ENCODE measurements around the gene PLEKHG4.

Gene PLEKHG4

DNA sequence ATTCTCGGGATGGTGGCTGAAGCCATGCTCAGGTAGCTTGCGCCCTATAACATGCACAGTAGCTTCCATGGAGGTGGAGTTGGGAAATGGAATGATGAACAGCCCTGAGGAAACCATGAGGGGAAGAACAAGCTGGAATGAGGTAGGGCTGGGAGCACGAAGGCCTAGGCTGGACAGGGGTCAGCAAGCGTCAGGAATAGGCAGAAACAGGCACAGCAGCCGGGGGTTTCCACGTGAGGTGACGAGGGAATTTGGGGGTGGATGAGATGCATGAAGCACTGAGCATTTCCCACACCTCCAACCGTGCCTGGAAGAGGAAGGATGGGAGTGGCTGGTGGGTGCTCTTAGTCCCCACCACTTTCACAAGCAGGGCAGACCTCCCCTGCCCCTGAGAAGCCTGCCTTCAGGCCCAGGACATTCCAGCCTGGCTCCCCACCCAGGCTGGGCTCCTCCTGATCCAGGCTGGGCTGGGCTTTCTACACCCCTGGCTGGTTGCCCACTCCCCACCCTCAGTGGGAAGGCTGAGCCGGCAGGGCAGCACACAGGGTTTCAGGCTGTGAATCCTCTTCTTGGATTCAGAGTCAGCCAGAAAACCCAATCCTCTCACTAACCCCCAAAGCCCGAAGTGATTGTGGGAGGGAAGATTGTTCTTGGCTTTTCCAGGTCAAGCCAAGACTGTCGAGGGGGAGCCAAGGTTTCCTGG, 21.9 kb downstream of the PLEKHG4 start:
- H3K9ac ChIP-seq (ENCODE audit: insufficient read length), result no peak overlapping the region

DNA sequence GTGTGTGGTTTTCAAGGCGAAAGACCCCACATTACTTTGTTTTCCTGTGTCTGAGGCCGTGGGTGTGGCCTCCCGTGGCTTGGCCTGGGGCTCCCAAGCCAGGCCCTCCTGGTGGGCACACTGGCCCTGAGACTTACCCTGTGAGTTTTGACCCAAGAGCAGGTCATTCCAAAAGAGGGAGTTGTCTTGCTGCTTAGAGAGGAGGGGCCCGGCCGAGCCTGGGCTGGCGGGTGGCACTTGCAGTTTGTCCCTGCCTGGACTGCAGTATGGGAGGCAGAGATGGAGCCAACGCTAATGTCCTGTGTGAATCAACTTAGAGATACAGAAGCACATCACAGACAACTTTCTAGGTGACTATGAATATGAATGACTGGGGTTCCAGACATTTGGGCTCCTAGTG, 22.7 kb downstream of the PLEKHG4 start:
- TF ChIP-seq FOXP2 (optimal IDR thresholded peaks at IDR 0.05; ENCODE audit: control extremely low read depth, extremely low read length, insufficient read depth), result no peak
- TF ChIP-seq EZH2 (IDR thresholded peaks at IDR 0.05), result no peak
- TF ChIP-seq POLR2AphosphoS5 (IDR thresholded peaks at IDR 0.05; ENCODE audit: borderline replicate concordance, low read depth, low read length), result no peak

More for the DNA sequence above, 21.9 kb downstream of the PLEKHG4 start:
- no peak for DNase-seq (ENCODE audit: low read depth, low spot score)
- TF ChIP-seq EZH2 (IDR thresholded peaks at IDR 0.05), result no peak
- TF ChIP-seq FOXP2 (optimal IDR thresholded peaks at IDR 0.05; ENCODE audit: control extremely low read depth, extremely low read length, insufficient read depth), result no peak
- no peak for TF ChIP-seq POLR2AphosphoS5 (IDR thresholded peaks at IDR 0.05; ENCODE audit: borderline replicate concordance, low read depth, low read length)
- Histone ChIP-seq H3K36me3 (ENCODE audit: insufficient read depth, low read length) (no peaks in the 10 kb centered on the region), H3K9me3 (ENCODE audit: low read depth, low read length) (no peaks in the 10 kb centered on the region), H3K4me3 (no peak overlapping the region), H3K27ac (no peak overlapping the region)

DNA sequence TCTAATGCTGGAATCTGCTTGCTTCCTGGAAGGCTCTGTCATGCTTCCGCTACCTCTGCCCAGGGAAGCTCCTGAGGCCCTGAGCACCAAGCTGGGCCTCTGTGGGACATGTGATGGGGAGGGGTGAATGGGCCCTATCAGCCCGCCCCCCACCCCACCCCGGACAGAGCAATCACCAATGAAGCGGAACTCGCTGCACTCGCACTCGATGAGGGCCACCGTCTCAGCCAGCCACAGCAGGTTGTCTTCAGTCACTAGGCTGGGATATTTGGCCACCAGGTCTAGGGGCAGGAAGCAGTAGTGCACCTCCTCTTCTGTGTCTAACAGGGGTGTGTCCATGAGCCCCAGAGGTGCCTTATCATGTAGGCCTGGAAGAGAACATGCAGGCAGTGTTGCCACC, 23.6 kb downstream of the PLEKHG4 start:
- Histone ChIP-seq H3K36me3 (ENCODE audit: insufficient read depth, low read length) (no peaks in the 10 kb centered on the region), H3K27ac (no peak overlapping the region), H3K9ac (ENCODE audit: insufficient read length) (no peak overlapping the region), H3K4me3 (no peak overlapping the region), H3K9me3 (ENCODE audit: low read depth, low read length) (no peaks in the 10 kb centered on the region)
- DNase-seq (ENCODE audit: low read depth, low spot score), result no peak
- TF ChIP-seq EZH2 (IDR thresholded peaks at IDR 0.05), result no peak
- TF ChIP-seq FOXP2 (optimal IDR thresholded peaks at IDR 0.05; ENCODE audit: control extremely low read depth, extremely low read length, insufficient read depth), result no peak
- TF ChIP-seq POLR2AphosphoS5 (IDR thresholded peaks at IDR 0.05; ENCODE audit: borderline replicate concordance, low read depth, low read length), result no peak

More for the DNA sequence above, 22.7 kb downstream of the PLEKHG4 start:
- no peak overlapping the region for H3K27ac ChIP-seq
- no peak overlapping the region for H3K9ac ChIP-seq (ENCODE audit: insufficient read length)
- no peak overlapping the region for H3K4me3 ChIP-seq
- no peaks in the 10 kb centered on the region for H3K36me3 ChIP-seq (ENCODE audit: insufficient read depth, low read length)
- no peak for DNase-seq (ENCODE audit: low read depth, low spot score)
- no peaks in the 10 kb centered on the region for H3K9me3 ChIP-seq (ENCODE audit: low read depth, low read length)

DNA sequence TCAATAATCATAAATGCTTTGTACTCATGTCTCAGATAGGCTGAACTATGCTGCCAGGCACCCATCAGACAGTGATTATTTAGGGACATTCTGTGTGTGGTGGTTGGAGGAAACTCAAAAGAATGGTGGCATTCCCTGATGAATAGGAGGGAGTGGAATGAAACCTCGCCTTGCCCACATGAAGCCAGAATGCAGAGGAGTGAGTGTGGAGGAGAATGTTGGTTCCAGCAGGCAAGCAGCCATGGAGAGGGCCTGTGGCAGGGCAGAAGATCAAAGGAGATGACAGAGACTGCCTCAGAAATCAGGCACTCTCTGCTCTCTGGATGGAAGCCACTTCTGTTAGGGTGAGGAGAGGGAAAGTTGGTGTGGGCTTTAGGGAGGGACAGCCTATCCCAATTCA, 24.7 kb downstream of the PLEKHG4 start:
- TF ChIP-seq EZH2 (IDR thresholded peaks at IDR 0.05) (no peak), POLR2AphosphoS5 (IDR thresholded peaks at IDR 0.05; ENCODE audit: borderline replicate concordance, low read depth, low read length) (no peak), FOXP2 (optimal IDR thresholded peaks at IDR 0.05; ENCODE audit: control extremely low read depth, extremely low read length, insufficient read depth) (no peak)
- H3K27ac ChIP-seq, result no peak overlapping the region
- no peaks in the 10 kb centered on the region for H3K36me3 ChIP-seq (ENCODE audit: insufficient read depth, low read length)
- no peaks in the 10 kb centered on the region for H3K9me3 ChIP-seq (ENCODE audit: low read depth, low read length)
- DNase-seq (ENCODE audit: low read depth, low spot score), result no peak
- no peak overlapping the region for H3K9ac ChIP-seq (ENCODE audit: insufficient read length)
- no peak overlapping the region for H3K4me3 ChIP-seq

DNA sequence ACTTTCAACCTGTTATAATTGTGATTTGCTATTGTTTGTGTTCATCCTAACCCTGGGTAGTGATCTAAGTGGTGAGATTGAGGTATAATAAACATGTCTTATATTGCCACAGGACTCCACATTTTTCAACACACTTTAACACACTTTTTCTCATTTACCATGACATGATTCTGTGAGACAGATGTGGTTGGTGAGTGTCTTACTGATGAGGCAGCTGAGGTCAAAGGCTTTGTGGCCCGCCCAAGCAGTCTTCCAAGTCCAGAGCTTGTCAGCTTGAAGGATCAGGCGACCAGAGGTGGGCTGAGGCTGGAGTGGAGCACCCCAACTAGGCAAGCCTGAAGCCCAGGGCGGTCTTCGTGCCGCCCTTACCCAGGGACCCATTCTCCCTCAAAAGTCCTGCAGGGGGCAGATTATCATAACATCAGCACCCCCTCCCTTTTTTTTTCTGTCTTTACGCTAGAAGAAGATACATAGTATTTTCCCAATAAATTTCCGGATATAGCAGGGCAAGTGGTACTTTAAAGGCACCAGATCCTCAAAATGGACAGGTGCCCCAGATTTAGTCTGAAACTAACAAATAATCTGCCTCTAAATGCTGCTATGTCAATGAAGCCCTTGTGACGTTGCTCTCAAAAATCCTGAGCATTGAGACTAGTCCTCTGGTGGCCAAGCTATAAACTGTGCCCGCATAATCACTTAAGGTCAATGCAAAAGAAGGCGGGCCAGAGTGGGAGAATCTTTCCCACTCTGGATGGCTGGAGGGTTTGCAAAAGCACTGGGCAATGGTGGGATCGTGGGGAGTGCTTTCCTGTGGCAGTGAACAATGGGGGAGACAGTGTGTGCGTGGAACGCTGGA, 26.1 kb downstream of the PLEKHG4 start:
- Histone ChIP-seq H3K27ac (no peak overlapping the region), H3K9ac (ENCODE audit: insufficient read length) (no peak overlapping the region), H3K4me3 (no peak overlapping the region), H3K36me3 (ENCODE audit: insufficient read depth, low read length) (no peaks in the 10 kb centered on the region), H3K9me3 (ENCODE audit: low read depth, low read length) (no peaks in the 10 kb centered on the region)
- DNase-seq (ENCODE audit: low read depth, low spot score), result no peak
- no peak for TF ChIP-seq EZH2 (IDR thresholded peaks at IDR 0.05)
- no peak for TF ChIP-seq POLR2AphosphoS5 (IDR thresholded peaks at IDR 0.05; ENCODE audit: borderline replicate concordance, low read depth, low read length)
- no peak for TF ChIP-seq FOXP2 (optimal IDR thresholded peaks at IDR 0.05; ENCODE audit: control extremely low read depth, extremely low read length, insufficient read depth)

DNA sequence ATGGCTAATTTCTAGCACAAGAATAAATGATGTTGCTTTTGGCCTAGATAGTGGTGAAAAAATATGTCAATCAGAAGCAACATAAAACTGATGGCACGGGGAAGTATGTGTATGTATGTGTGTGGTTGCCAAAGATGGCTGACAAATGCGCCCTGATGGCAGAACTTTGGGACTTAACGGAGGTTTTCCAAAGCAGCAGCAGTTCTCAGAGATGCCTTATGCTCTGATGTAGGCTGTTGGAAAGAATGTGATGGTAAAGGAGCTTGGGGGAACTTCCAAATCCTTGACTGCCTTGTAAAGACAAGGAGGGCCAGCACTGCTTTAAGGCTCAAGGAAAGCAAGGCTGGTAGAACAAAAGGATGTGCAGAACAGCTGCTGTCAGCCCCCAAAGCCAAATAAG, 31.2 kb downstream of the PLEKHG4 start:
- no peak overlapping the region for H3K9ac ChIP-seq (ENCODE audit: insufficient read length)
- no peaks in the 10 kb centered on the region for H3K36me3 ChIP-seq (ENCODE audit: insufficient read depth, low read length)
- H3K9me3 ChIP-seq (ENCODE audit: low read depth, low read length), result no peaks in the 10 kb centered on the region
- H3K4me3 ChIP-seq, result no peak overlapping the region
- H3K27ac ChIP-seq, result no peak overlapping the region
- no peak for DNase-seq (ENCODE audit: low read depth, low spot score)
- TF ChIP-seq POLR2AphosphoS5 (IDR thresholded peaks at IDR 0.05; ENCODE audit: borderline replicate concordance, low read depth, low read length), result no peak
- TF ChIP-seq FOXP2 (optimal IDR thresholded peaks at IDR 0.05; ENCODE audit: control extremely low read depth, extremely low read length, insufficient read depth), result no peak
- no peak for TF ChIP-seq EZH2 (IDR thresholded peaks at IDR 0.05)

DNA sequence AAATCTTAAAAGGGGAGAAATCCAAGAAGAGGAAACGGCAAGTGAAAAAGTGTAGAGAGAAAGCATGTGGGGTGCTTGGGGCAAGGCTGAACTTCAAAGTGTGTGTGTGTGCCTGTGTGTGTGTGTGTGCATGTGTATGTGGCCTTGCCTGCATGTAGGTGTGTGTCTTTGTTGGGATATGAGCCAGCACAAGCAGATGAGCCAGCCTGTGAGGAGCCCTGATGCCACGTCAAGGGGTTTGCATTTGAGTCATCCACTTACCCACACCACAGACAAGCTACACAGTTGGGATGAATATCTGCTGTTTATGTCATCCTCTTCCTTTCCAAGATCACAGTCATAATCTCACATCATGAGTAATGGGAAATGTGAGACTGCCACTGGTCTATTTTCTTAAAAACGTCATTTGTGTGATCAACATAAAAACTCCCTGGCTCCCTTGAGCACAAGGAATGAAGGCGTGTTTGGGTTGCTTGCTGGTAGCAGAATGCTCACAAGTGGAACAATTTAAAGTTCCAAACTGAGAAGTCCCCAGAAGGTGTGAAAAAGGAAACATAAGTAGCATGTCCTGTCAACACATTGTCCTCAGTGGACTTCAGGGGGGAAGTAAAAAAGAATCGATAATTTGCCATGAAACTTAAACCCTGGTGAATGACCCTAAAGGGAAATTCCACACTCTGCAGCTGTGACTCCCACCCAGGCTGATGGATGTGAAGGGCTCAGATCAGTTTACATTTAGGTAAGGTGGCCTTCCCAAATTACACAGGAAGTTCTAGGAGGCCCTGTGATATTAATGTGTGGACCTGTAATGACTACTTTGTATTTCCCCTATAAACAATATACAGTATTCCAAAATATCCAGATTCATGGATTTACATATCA, 32.5 kb downstream of the PLEKHG4 start:
- H3K4me3 ChIP-seq, result no peak overlapping the region
- no peaks in the 10 kb centered on the region for H3K9me3 ChIP-seq (ENCODE audit: low read depth, low read length)
- TF ChIP-seq POLR2AphosphoS5 (IDR thresholded peaks at IDR 0.05; ENCODE audit: borderline replicate concordance, low read depth, low read length), result no peak
- no peak for TF ChIP-seq EZH2 (IDR thresholded peaks at IDR 0.05)
- no peak for TF ChIP-seq FOXP2 (optimal IDR thresholded peaks at IDR 0.05; ENCODE audit: control extremely low read depth, extremely low read length, insufficient read depth)
- H3K9ac ChIP-seq (ENCODE audit: insufficient read length), result no peak overlapping the region
- no peak overlapping the region for H3K27ac ChIP-seq
- DNase-seq (ENCODE audit: low read depth, low spot score), result no peak
- H3K36me3 ChIP-seq (ENCODE audit: insufficient read depth, low read length), result no peaks in the 10 kb centered on the region

DNA sequence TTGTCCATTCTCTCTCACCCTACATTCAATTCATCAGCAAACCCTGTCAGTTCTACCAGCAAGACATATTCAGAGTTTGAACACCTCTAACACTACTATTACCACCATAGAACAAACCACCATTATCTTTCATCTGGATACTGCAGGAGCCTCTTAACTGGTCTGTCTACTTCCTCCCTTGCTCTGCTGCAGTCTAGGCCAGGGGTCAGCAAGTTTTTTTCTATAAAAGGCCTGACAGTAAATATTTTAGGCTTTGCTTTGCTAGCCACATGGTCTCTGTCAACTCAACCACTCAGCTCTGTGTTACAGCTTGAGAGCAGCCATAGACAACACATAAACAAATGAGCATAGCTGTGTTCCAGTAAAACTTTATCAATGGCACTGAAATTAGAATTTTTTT, 33.4 kb downstream of the PLEKHG4 start:
- no peak for DNase-seq (ENCODE audit: low read depth, low spot score)
- Histone ChIP-seq H3K9ac (ENCODE audit: insufficient read length) (no peak overlapping the region), H3K27ac (no peak overlapping the region), H3K9me3 (ENCODE audit: low read depth, low read length) (no peaks in the 10 kb centered on the region), H3K4me3 (no peak overlapping the region), H3K36me3 (ENCODE audit: insufficient read depth, low read length) (no peaks in the 10 kb centered on the region)
- TF ChIP-seq FOXP2 (optimal IDR thresholded peaks at IDR 0.05; ENCODE audit: control extremely low read depth, extremely low read length, insufficient read depth), result no peak
- no peak for TF ChIP-seq EZH2 (IDR thresholded peaks at IDR 0.05)
- no peak for TF ChIP-seq POLR2AphosphoS5 (IDR thresholded peaks at IDR 0.05; ENCODE audit: borderline replicate concordance, low read depth, low read length)
